Kidney (tissue), 14 donors: ENCODE data around the gene FBN2. TPM values are rescaled to one million over a fixed set of nuclear protein-coding genes. Genes with fewer than 3 reads are reported as not detected.
"Not testable (repeated sequence)": the region's sequence is repeated elsewhere in the genome, so short reads cannot be mapped to it uniquely, and the experiment has no call there.

Source experiments
- DNase-seq, 5 donors: peaks; one replicate each; pipeline ENCODE4 v3.0.0-alpha.2; 2013 to 2020
- FAIRE-seq: peaks from 2 replicates; lab custom pipeline; 2012; peaks lifted over from hg19 to GRCh38; lab: Jason Lieb, UNC
- H3K27ac ChIP-seq, 2 donors: one replicate each; pipeline ENCODE4 v1.7.0; 2013; ENCODE audit warnings: low read depth in 2 of 2, low read length in 2 of 2, inconsistent platforms in 1 of 2
- H3K27me3 ChIP-seq: one replicate; pipeline ENCODE4 v1.7.1; 2013; ENCODE audit warnings: low read length, inconsistent platforms; ENCODE audit not compliant: control insufficient read depth, insufficient read depth
- H3K36me3 ChIP-seq, 3 donors: one replicate each; pipeline versions ENCODE4 v1.7.0 to v1.7.1; 2013; ENCODE audit warnings: low read length in 3 of 3, control low read depth in 1 of 3, inconsistent platforms in 1 of 3; ENCODE audit not compliant: insufficient read depth in 3 of 3, control insufficient read depth in 2 of 3
- H3K4me1 ChIP-seq, 3 donors: one replicate each; pipeline versions ENCODE4 v1.7.0 to v1.7.1; 2013; ENCODE audit warnings: low read length in 3 of 3, inconsistent platforms in 1 of 3, low read depth in 1 of 3; ENCODE audit not compliant: control insufficient read depth in 2 of 3, insufficient read depth in 2 of 3
- H3K4me3 ChIP-seq, 3 donors: one replicate each; pipeline versions ENCODE4 v1.7.0 to v1.8.1; 2013; ENCODE audit warnings: low read length in 3 of 3, control low read depth in 1 of 3, inconsistent platforms in 1 of 3
- H3K9ac ChIP-seq, 3 donors: one replicate each; pipeline versions ENCODE4 v1.7.0 to v1.7.1; 2013; ENCODE audit warnings: low read length in 3 of 3, control low read depth in 1 of 3, inconsistent platforms in 1 of 3
- H3K9me3 ChIP-seq, 3 donors: one replicate each; pipeline versions ENCODE4 v1.7.0 to v1.7.1; 2013; ENCODE audit warnings: low read length in 3 of 3, control low read depth in 1 of 3, inconsistent platforms in 1 of 3; ENCODE audit not compliant: control insufficient read depth in 2 of 3, insufficient read depth in 1 of 3
- CTCF ChIP-seq: IDR thresholded peaks from 3 replicates; pipeline ENCODE4 v1.5.1; 2012; ENCODE audit warnings: mild to moderate bottlenecking, moderate library complexity, borderline replicate concordance; ENCODE audit not compliant: insufficient read depth; ENCODE audit errors: extremely low read depth
- intact Hi-C: fragments of 100-400 bp; cut with DNase I; formaldehyde crosslinking; loops from one replicate; pipeline ENCODE4 v1.11.1; 2022
- polyA plus RNA-seq: library from polyadenylated mRNA; stranded (reverse); fragments of 350-450 nt; fragmentation: Illumina TruSeq; extraction: RNeasy Lipid Tissue Mini Kit (QIAGEN cat#74804); gene quantifications from one replicate; pipeline ENCODE4 v1.2.3, GENCODE V29; 2014; ENCODE audit warnings: low read depth, low replicate concordance; ENCODE audit not compliant: insufficient read depth
- total RNA-seq: library from RNA; stranded (reverse); fragmentation: NEBNext Ultra II Directional; extraction: Animal tissue kit (Norgen Biotek cat#: 25700); gene quantifications from one replicate; pipeline ENCODE4 v1.2.1, GENCODE V29; 2021
- donor health status: control.
- donor health status: control.
- donor health status: control.
- donor health status: control.
- donor health status: control.
- donor health status: DM: yes; HTN: yes; CAD: no.
- donor health status: Normal renal cell carcinoma (clear cell type).

FBN2 gene
- total and polyA plus RNA-seq, 2 donors from 2014 or later = 0.11 to 1.0 TPM

DNA sequence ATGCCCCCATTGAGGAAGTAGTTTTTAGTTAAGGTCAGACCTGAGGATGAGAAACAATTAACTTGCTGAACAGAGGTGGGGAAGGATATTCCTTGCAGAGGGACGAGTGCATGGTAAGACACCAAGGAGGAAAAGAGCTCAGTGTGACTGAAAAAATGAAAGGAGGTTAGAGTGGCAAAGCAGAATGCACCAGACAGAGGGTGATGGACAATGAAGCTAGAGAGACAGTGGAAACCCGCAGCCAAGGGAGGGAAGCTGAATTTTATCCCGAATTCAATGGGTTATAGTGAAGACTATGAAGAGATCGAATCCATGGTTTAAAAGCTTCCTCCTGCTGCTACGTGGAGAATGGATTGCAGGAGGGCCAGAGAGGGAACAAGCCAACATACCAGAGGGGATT is 206.8 kb downstream of the FBN2 start:
- Histone ChIP-seq H3K9me3 (no peaks in the 10 kb centered on the region), H3K36me3 (peaks cover 0 to 8% (median 0%) of the 10 kb centered on the region in 3 donors), H3K4me3 (no peak overlapping the region), H3K27me3 (no peaks in the 10 kb centered on the region), H3K4me1 (no peaks in the 10 kb centered on the region), H3K9ac (no peak overlapping the region), H3K27ac (no peak overlapping the region)
- no peak for TF ChIP-seq CTCF
- intact Hi-C loops = no loop called here
- FAIRE-seq (no peak), DNase-seq (no peak)

DNA sequence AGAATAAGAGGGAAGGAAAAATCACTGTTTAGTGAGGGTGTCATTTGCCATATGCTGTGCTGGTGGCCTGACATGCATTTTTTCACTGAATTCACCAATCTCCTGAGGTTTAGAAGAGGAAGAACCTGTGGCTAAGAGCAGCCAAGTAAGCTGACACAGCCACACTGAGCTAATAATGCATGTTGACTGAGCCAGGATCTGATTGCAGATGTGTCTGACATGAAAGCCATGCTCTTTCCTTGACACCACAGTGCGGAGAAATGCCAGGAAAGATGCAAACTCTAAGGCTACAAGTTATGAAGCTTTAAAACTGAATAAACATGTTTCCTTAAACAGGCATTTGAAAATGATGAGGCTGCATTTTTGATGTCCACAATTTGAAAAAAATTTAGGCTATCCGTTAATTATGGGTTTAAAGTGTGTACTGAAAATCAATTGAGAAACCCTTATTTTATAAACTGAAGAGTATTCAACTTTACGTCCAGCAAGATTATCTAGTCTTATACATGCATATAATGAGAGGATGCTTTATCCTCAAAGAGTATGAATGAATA is 208.6 kb downstream of the FBN2 start:
- FAIRE-seq (no peak), DNase-seq (no peak)
- no peak overlapping the region for H3K9ac ChIP-seq
- intact Hi-C loops = no loop called here
- H3K4me1 ChIP-seq = no peaks in the 10 kb centered on the region
- TF ChIP-seq CTCF = no peak
- H3K36me3 ChIP-seq = peaks cover 0 to 8% (median 0%) of the 10 kb centered on the region in 3 donors
- H3K27ac ChIP-seq = no peak overlapping the region
- no peaks in the 10 kb centered on the region for H3K27me3 ChIP-seq
- no peaks in the 10 kb centered on the region for H3K9me3 ChIP-seq
- no peak overlapping the region for H3K4me3 ChIP-seq

- no peak for TF ChIP-seq CTCF
- intact Hi-C loops = no loop called here
- peak in 1 of 5 donors; percentile 56 for DNase-seq
- H3K4me3 ChIP-seq = no peak overlapping the region
- no peak overlapping the region for H3K27ac ChIP-seq
- no peaks in the 10 kb centered on the region for H3K27me3 ChIP-seq
- H3K9ac ChIP-seq = no peak overlapping the region
- peaks cover 0 to 6% (median 0%) of the 10 kb centered on the region in 3 donors for H3K36me3 ChIP-seq
- FAIRE-seq = no peak
- H3K4me1 ChIP-seq = no peaks in the 10 kb centered on the region
- no peaks in the 10 kb centered on the region for H3K9me3 ChIP-seq
Measured at GRCh38 chr5:128328446-128328845, 209.6 kb downstream of the FBN2 start.

DNA sequence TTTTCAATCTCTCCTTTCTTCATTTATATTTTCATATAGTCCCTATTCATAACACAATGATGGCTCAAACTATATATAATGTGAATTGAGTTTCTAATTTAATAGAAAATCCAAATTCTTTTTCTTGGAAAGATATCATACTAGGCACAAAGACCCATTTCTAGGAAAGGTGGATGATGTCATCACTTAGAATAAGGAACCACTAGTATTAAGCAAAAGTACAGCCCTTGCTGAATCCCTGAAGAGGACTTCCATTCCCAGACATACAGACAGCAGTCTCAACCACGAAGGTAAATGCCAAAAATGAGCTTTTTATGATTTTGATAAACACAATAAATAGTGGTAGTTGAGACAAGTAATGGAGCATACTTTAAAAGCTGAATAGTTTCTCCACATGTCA is 210.0 kb downstream of the FBN2 start:
- intact Hi-C loops = no loop called here
- Histone ChIP-seq H3K4me1 (no peaks in the 10 kb centered on the region), H3K9me3 (no peaks in the 10 kb centered on the region), H3K9ac (no peak overlapping the region), H3K36me3 (peaks cover 0 to 6% (median 0%) of the 10 kb centered on the region in 3 donors), H3K27me3 (no peaks in the 10 kb centered on the region), H3K4me3 (no peak overlapping the region), H3K27ac (no peak overlapping the region)
- FAIRE-seq (no peak), DNase-seq (no peak)
- TF ChIP-seq CTCF = no peak

- H3K4me3 ChIP-seq, H3K27me3 ChIP-seq, H3K27ac ChIP-seq, DNase-seq, intact Hi-C loops, H3K9ac ChIP-seq, H3K4me1 ChIP-seq, H3K36me3 ChIP-seq, FAIRE-seq, H3K9me3 ChIP-seq: not testable (repeated sequence)
Measured at GRCh38 chr5:128321418-128321817, 216.6 kb downstream of the FBN2 start.
